Stomach smooth muscle (tissue), 2 donors: ENCODE data around the gene RGS12.

Experiments
- H3K27ac ChIP-seq: one replicate; pipeline ENCODE4 v1.7.0; 2013; ENCODE audit warnings: mild to moderate bottlenecking, low read length, inconsistent platforms
- H3K27me3 ChIP-seq, 2 donors: one replicate each; pipeline ENCODE4 v1.7.0; 2013; ENCODE audit warnings: low read length in 2 of 2; ENCODE audit not compliant: insufficient read depth in 2 of 2, control insufficient read depth in 1 of 2
- H3K36me3 ChIP-seq, 2 donors: one replicate each; pipeline ENCODE4 v1.7.0; 2013; ENCODE audit warnings: low read length in 2 of 2; ENCODE audit not compliant: control insufficient read depth in 2 of 2, insufficient read depth in 2 of 2
- H3K4me1 ChIP-seq: one replicate; pipeline ENCODE4 v1.7.0; 2013; ENCODE audit warnings: low read length; ENCODE audit not compliant: control insufficient read depth, insufficient read depth
- H3K4me3 ChIP-seq, 2 donors: one replicate each; pipeline ENCODE4 v1.7.0; 2013; ENCODE audit warnings: low read length in 2 of 2
- H3K9ac ChIP-seq, 2 donors: one replicate each; pipeline ENCODE4 v1.7.0; 2013; ENCODE audit warnings: low read length in 2 of 2, mild to moderate bottlenecking in 1 of 2
- H3K9me3 ChIP-seq, 2 donors: one replicate each; pipeline ENCODE4 v1.7.0; 2013; ENCODE audit warnings: low read length in 2 of 2; ENCODE audit not compliant: control insufficient read depth in 2 of 2
- donor health status: healthy.
- donor health status: Pancreatic carcinoma.

Gene RGS12

DNA sequence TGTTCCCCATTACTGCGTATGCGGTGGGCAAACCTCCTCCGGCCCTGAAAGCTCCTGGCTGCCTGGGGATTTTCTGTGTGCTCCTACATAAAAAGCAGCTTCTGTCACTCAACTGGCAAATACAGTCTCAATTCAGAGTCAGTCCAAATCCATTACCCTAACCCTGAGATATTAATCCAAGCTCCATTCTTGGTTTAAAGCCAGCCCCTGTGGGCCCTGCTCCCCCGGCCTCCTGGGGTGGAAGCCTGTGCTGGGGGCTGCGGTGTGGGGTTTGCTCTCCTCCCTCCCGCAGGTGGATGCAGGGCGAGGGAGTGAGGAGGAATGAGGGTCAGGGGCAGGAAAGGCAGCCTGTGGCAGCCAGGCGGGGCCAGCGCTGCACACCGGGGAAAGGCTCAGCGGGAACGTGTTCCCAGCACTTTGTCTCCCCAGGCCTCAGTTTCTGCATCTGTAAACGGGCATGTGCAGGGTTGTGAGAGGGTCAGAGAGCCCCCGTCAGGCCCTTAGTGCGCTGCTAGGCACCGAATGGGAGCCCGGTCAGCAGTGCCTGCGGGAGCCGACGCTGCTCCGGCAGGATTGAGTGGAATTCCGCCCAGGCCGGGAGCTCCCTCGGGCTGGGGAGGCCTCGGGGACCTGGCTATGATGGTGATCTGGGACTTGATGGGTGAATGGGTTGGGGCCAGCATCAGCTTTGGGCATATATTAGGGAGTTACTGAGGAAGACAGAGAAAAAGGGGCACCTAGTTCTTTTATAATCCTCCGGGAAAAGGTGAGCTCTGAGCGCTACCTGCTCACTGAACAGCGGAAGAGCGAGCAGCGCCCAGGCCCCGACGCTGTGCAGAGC, 6.3 kb upstream of the RGS12 start:
- Histone ChIP-seq H3K9me3 (no peaks in the 10 kb centered on the region), H3K27ac (no peak overlapping the region), H3K4me1 (peaks cover 12% of the 10 kb centered on the region), H3K36me3 (no peaks in the 10 kb centered on the region), H3K9ac (no peak overlapping the region), H3K27me3 (peaks cover 8% of the 10 kb centered on the region in 2 donors), H3K4me3 (no peak overlapping the region)

DNA sequence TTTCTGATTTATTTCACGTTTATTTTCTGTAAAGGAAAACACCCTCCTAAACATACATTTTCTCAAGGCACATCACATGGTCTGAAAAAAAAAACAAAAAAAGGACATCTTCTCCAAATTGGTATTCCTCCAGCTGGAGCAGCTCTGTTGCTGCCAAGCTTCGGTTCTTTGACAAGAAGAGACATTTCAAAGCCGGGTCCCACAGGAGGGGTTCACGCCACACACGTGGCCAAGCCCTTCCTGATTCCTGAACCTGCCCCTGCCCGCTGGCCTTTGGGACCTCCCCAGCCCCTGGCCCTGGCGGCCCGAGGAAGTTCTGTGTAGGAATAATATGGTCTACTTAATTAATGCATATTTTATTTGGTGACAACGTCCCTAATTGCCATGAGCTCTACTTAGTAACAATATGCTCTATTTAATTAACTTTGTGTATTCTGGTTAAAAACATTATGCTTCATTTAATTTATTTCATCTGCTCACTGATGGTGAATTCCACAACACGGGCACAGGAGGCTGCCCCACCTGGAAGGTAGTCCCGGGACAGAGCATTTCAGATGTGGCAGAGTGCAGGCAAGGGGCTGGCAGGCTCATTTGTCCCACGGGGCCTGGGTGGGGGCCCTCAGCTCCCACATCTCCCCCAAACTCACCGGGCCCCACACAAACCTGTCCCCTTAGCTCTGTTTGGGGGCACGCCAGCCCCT, 5.4 kb upstream of the RGS12 start:
- Histone ChIP-seq H3K27me3 (peaks cover 8% of the 10 kb centered on the region in 2 donors), H3K36me3 (no peaks in the 10 kb centered on the region), H3K9ac (no peak overlapping the region), H3K9me3 (no peaks in the 10 kb centered on the region), H3K27ac (no peak overlapping the region), H3K4me3 (no peak overlapping the region), H3K4me1 (peaks cover 19% of the 10 kb centered on the region)

DNA sequence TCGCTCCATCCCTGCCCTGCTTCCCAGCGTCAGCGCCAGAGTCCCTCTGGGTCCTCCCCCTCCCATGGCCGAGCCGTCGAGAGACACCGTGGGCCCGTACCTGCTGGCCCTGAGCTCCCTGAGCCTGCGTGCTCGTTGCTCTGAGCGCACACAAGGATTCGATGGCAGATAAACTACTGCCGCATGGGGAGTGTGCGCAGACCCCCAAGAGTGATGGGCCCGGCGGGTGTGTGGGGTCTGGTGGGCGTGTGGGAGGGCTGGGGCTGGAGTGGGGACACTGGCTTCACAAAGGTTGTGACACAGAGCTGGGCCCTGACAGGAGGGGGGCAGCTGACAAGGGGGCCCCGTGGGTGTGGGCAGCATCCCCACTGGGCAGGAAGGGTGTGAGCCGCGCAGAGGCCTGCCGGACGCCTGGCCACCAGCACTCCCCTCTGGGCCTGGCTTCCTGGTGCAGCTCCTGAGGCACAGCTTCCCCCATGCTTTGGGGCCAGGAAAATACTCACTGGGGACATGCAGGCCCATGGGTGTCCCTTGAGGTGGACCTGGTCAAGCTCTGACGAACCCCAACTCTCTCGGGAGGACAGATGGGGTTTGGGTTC, 4.8 kb upstream of the RGS12 start:
- Histone ChIP-seq H3K36me3 (no peaks in the 10 kb centered on the region), H3K27ac (no peak overlapping the region), H3K9ac (no peak overlapping the region), H3K4me3 (no peak overlapping the region), H3K27me3 (peaks cover 8% of the 10 kb centered on the region in 2 donors), H3K9me3 (no peaks in the 10 kb centered on the region), H3K4me1 (peaks cover 19% of the 10 kb centered on the region)

DNA sequence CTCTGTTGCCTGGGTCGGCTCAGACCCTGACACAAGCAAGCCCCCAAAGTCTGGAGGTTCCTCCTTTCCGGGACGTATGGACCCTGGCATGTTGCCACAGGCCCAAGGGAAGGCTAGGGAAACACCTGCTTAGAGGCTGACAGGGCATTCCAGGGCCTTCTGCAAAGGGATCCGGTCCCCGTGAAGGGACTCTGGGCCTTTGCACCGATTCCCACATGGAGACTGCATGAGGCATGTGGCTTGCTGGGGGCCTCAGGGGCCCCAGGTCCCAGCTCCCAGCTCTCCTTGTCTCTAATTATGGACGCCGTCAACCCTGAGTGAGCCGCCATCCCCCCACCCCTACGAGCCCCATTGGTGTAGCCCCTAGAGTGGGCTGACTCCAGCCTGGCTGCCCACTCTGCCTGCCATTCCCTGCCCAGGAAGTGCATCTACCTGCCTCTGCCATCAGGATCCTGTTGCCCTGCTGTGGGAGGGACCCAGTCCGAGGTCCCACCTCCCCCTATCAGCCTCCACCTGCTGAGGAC, 4.2 kb upstream of the RGS12 start:
- no peak overlapping the region for H3K9ac ChIP-seq
- no peaks in the 10 kb centered on the region for H3K36me3 ChIP-seq
- H3K4me3 ChIP-seq = no peak overlapping the region
- no peak overlapping the region for H3K27ac ChIP-seq
- no peaks in the 10 kb centered on the region for H3K9me3 ChIP-seq
- H3K4me1 ChIP-seq = peaks cover 22% of the 10 kb centered on the region
- H3K27me3 ChIP-seq = peaks cover 8% of the 10 kb centered on the region in 2 donors

DNA sequence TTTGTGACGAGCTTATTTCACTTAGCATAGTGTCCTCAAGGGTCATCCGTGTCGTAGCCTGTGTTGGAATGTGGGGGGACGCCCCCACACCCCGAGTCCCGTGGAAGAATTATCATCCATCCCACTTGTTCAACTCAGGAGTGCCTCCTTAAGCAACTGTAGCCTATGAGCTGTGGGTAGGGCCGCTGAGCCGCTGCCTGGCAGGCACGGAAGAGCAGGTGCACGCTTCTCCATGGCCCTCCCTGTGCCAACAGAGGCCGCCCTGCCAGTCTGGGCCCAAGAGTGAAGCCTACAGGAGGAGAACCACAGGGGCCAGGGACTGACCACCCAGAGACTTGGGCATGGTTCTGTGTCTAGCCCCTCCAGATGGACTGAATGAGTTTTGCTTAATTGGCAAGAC, 2.3 kb upstream of the RGS12 start:
- Histone ChIP-seq H3K27ac (no peak overlapping the region), H3K4me3 (no peak overlapping the region), H3K9ac (no peak overlapping the region), H3K36me3 (no peaks in the 10 kb centered on the region), H3K4me1 (peaks cover 29% of the 10 kb centered on the region), H3K27me3 (peaks cover 5 to 8% of the 10 kb centered on the region in 2 donors), H3K9me3 (no peaks in the 10 kb centered on the region)

DNA sequence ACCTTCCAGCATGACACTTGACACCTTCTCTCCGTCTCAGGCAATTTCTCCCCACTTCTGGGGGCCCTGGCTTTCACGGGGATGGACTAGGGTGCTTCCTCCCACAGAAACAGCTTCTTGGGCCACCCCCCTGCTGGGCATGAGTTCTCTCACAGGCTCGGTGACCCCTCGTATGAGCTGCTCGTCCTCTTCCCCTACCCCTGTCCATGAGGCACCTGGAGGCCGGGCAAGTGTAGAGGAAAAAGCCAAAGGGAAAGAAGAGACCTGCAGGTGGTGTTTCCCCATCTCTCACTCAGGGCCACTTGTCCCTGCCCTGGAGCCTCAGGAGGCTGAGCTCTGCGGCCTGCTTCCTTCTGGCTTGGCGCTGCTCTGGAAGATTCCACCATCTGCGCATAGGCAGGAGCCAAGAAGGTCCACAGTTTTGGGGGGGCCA, 1.9 kb upstream of the RGS12 start:
- Histone ChIP-seq H3K27me3 (peaks cover 5% of the 10 kb centered on the region in 2 donors), H3K9me3 (no peaks in the 10 kb centered on the region), H3K36me3 (no peaks in the 10 kb centered on the region), H3K27ac (no peak overlapping the region), H3K9ac (no peak overlapping the region), H3K4me3 (peak overlapping the region in 1 of 2 donors; percentile 93), H3K4me1 (peaks cover 29% of the 10 kb centered on the region)

DNA sequence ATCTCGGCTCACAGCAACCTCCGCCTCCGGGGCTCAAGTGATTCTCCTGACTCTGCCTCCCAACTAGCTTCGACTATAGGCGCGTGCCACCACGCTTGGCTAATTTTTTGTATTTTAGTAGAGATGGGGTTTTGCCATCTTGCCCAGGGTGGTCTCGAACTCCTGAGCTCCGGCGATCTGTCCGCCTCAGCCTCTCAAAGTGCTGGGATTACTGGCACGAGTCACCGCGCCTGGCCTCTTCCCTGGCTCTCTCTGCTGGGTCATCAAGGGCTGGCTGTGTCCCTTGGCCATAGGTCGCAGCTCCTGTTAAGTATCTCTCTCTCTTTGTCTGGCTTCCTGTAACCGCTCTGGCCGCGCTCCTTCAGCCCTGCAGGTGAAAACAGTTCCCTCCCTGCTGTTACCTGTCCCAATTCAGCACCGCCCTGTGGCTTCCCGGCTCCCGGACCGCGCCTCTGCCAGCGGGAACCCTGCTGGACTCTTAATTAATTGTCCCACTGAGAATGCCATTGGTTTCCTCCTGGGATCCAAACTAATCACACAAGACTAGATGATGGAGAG, 1.3 kb upstream of the RGS12 start:
- Histone ChIP-seq H3K4me1 (peaks cover 26% of the 10 kb centered on the region), H3K4me3 (peak overlapping the region; percentile 83 to 93), H3K36me3 (no peaks in the 10 kb centered on the region), H3K27ac (peak overlapping the region; percentile 86), H3K9ac (peak overlapping the region; percentile 78 to 87), H3K27me3 (peaks cover 2 to 3% of the 10 kb centered on the region in 2 donors), H3K9me3 (no peaks in the 10 kb centered on the region)

DNA sequence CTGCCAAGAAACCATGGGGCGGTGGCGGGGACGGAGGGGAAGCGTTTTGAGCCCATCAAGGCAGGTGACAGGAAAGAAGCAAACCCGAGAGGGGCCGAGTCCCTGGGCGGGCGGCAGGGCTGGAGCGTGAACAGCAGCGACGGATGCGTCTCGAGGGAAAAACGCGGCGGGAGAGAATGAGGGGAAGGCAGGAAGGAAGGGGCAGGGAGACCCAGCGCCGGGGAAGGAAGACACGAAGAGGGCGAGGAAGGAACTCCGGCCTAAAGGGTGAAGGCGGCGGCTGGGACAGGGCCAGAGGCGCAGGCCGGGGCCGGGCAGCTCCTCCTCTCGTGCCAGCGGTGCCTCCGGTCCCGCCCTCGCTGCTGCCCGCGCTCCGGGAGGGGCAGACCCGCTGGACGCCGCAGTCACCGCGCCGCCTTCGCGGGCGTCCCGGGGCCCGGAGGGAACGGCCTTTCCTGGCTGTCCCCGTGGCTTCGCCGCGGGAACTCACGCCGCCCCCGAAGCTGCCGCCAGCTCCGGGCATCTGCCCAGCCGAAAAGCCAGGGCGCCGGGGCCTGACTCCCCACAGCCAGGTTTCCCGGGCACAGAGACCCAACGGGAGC, 751 bp upstream of the RGS12 start:
- Histone ChIP-seq H3K4me1 (peaks cover 26% of the 10 kb centered on the region), H3K9ac (peak overlapping the region; percentile 78 to 87)

DNA sequence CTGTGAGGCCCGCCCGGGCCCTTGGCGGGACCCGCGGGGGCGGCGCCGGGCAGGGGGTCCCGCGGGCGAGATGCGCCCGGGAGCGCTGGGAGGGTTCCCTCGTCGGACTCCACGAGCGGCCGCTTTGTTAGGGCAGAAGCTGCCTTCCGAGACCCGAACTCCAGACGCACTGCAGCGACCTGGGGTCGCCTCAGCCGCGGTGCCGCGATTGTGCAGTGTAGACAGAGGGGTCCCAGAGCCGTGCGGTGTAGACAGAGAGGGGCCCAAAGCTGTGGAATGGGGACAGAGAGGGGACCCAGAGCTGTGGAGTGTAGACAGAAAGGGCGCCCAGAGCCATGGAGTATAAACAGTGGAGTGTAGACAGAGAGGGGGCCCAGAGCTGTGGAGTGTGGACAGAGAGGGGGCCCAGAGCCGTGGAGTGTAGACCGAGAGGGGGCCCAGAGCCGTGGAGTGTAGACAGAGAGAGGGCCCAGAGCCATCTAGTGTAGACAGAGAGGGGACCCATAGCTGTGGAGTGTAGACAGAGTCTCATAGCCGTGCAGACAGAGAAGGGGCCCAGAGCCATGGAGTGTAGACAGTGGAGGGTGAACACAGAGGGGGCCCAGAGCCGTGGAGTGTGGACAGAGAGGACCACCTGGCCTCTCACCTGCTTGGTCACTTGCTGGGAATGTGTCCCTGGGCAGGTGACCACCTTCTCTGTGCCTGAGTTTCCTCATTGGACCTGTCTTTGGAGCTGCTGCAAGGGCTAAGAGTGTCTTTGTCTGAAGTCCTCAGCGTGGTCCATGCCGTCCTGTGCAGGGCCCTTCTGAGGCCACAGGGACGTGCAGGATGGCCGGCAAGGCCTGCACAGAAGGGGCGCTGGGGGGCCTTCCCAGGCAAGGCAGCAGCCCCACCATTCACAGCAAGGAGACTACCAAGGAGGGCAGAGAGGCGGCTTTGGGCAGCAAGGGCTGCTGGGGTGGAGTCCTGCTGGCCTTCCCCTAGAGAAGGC, 875 bp downstream of the RGS12 start:
- Histone ChIP-seq H3K36me3 (no peaks in the 10 kb centered on the region), H3K4me1 (peaks cover 26% of the 10 kb centered on the region), H3K9ac (peak overlapping the region; percentile 81 to 84), H3K9me3 (peaks cover 0 to 10% of the 10 kb centered on the region in 2 donors), H3K27me3 (no peaks in the 10 kb centered on the region), H3K27ac (peak overlapping the region; percentile 75), H3K4me3 (peak overlapping the region; percentile 69 to 76)

More for the DNA sequence above, 751 bp upstream of the RGS12 start:
- Histone ChIP-seq H3K4me3 (peak overlapping the region; percentile 83 to 93), H3K36me3 (no peaks in the 10 kb centered on the region), H3K27me3 (no peaks in the 10 kb centered on the region), H3K9me3 (peaks cover 0 to 4% of the 10 kb centered on the region in 2 donors), H3K27ac (peak overlapping the region; percentile 86)
